CD4-positive, alpha-beta T cell treated with Interferon gamma for 1 hour (primary cell): ENCODE results near the gene FBXO9.
"Not testable (repeated sequence)": the region's sequence is repeated elsewhere in the genome, so short reads cannot be mapped to it uniquely, and the experiment has no call there.

Experiments used
- DNase-seq: peaks from one replicate; pipeline ENCODE4 v3.0.0-alpha.2; 2020

FBXO9 gene

DNA sequence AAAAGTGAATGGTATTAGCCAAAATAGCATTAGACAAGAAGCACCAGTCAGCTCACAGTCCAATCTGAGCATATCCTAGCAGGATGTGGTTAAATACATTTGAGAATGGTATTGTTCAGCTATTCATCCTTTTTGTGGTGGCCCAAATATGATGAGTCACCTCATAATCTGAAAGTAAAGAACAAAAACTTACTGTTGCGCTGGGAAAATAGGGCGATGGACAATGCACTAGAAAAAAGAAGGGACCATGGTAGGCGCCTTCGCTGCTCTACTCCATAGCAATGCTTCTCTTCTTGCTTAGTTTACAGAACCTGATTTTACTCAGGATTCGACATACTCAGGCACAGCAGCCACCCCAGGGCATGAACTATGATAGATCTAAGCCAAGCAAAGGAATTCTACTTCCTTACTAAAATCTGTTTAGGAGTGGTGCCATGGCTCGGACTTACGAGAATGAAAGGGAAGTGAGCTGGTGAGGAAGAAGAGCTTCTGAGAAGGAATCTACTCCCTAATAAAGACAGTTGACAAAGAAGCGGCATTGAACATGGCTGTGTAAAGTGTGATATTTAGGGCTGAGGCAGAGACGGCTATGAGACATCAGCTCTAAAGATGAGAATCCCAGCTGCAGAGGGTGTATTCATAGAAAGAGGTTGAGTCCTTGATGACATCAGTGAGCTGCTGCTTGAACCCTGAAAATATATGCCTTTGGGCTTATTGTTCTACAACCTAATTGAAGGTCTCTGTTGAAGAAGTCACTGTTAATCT lies 16.6 kb upstream of the FBXO9 start:
- DNase-seq, result no peak

- no peak for DNase-seq
Observed at GRCh38 chr6:53049415-53049814, 15.8 kb upstream of the FBXO9 start.

DNA sequence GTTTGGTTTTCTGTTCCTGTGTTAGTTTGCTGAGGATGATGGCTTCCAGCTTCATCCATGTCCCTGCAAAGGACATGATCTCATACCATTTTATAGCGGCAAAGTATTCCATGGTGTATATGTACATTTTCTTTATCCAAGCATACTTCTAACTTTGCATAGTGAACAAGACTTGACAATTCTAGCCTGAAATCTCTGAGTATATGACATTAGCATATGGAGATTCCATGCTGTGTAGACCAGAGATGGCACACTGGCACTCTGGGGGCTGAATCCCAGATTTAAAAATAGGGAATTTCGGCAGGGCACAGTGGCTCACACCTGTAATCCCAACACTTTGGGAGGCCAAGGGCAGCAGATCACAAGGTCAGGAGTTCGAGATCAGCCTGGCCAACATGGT lies 13.1 kb upstream of the FBXO9 start:
- DNase-seq, result not testable (repeated sequence)

DNA sequence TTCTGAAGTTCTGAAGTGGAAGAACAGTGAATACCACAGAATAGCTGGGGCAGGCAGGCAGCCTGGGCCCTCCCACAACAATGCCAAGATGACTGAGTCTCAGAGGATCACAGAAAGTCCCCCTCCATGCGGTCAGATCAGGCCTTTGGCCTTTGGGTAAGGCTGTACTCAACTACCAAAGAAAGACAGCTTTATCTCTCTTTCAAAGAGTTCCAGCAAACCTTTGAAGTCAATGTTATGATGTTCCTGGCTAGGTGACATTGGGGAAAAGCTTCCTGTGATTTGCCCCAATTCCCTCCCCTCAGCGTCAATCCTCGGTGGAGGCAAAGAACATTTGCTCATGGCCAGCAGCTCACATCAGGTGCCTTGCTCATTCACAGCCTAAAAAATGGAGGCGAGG lies 10.7 kb upstream of the FBXO9 start:
- DNase-seq, result no peak

- no peak for DNase-seq
Observed at GRCh38 chr6:53055873-53056272, 9.3 kb upstream of the FBXO9 start.

DNA sequence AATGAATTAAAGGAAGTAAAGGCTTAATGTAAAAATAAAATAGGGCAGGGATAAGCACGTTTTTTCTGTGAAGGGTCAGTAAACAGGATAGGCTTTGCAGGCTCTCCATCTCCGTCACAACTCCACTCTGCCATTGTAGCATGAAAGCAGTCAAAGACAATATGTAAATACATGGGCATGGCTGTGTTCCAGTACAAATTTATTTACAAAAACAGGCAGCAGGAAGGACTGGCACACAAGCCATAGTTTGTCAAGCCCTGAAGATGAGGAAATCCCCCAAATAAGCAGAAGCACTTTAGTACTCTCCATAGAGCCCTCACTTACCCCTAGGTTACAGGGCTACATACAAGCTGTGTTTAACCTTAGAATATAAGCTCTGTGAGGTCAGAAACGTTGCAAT lies 8.9 kb upstream of the FBXO9 start:
- DNase-seq, result no peak

DNA sequence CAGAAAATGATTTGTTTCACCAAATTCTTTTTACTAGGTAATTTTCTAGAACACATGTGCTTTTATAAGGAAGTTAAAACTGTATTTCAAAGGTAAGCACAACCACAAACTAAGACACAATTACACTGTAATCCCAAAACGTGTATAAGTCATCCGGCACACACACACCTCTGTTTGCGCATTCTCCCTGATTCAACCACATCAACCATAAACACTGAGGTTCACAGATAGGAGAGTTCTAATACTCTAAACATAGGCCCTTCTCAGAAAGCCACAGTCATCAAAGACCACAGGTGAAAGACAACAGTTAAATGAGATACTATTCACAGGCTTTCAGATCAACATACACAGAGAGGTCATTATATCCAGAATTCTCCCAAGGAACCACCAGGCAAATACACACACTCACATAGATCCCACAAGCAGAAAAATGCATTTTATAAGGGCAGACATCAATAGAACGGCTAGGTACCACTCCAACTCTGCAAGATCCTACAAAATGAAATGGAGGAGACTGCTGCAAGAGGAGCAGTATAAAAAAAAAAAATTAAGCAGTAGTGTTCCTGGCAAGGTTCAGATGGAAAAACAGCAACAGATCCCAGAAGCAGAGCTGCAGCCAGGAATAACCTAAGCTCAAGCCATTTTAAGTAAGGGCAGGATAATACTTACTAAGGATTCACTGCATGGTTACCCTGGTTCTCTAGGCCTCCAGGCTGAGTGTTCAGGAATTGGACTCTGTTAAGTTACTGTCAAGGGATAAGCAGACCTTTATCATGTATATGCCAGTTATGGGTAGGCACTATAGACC lies 6.6 kb upstream of the FBXO9 start:
- DNase-seq, result no peak

- no peak for DNase-seq
Observed at GRCh38 chr6:53059648-53060589, 5.3 kb upstream of the FBXO9 start.

DNA sequence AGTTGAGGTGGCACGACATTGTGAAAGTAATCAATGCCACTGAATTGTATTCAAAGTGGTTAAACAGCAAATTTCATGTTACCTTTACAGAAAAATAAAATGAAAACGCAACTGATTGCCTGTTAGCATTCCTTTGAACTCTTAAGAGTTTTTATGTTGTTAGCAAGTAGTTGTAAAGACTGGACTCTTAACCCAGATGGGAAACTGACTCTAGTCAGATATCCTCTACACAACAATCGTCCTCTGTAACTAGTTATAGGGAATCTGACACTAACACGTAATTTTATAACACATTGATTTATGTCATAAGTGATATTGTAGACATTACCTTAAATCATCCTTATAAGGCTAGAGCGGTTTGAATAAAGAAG lies 3.0 kb upstream of the FBXO9 start:
- no peak for DNase-seq

DNA sequence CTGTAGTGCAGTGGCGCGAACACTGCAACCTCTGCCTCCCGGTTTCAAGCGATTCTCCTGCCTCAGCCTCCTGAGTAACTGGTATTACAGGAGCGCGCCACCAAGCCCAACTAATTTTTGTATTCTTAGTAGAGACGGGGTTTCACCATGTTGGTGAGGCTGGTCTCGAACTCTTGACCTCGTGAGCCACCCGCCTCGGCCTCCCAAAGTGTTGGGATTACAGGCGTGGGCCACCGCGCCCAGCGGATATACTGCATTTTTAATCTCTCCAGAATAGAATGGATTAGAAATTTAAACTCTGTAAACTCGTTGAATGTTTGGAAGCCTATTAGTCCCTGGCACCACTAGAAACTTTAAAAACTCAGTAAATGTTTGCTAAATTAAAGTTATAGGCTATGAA lies 949 bp upstream of the FBXO9 start:
- DNase-seq, result not testable (repeated sequence)

- peak; percentile 95 for DNase-seq
Observed at GRCh38 chr6:53064726-53065265, 408 bp upstream of the FBXO9 start.

DNA sequence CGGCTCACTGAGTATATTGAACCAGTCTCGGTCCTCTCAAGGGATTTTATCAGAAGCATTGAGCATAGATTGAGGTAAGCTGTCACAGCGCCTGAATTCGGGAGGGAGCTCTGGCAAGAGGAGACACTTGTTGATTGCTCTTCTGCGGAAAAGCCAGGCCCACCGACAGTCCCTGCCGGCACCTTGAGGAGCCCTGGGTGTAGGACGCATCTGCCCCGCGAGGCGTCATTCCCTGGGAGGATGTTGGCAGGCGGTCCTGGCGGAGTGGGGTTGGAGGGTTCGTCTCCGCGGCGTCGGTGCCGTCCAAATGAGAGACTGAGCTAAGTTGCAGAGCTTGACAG lies 843 bp downstream of the FBXO9 start:
- DNase-seq, result no peak

DNA sequence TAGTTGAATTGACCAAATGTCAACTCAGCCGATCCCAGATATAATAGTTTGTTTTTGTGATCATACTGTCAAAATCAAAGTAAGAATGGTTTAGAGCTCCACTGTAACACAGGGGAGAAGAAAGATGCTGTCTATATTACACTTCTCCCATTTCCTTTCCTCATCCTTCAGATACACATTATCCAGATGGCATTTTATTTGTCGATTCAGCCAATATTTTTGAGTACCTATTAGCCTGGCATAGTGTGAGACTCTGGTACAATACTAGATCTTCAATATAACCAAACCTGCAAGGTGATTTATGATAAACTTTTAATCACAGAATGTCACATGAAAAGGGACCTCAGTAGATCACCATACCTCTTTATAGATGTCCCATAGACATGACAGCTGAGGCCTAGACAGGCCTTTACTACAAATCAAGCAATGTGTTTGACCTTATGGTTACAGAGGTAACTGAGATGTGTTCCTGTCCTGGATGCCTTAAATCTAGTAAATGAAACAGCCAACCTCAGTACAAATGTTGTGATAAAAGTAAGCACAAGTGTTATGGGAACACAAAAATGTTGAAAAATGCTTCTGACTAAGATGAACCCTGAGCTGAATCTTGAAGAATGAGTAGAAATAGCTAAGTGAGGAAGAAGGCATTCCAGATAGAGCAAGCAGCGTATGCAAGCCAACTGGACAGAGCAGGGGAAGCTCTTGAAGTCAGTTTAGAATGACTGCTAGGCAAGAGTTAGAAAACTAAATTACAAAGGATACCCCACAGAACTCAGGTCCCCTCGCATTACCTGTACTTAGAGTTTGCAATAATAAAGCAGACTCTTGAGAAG lies 1.9 kb downstream of the FBXO9 start:
- DNase-seq, result no peak

GRCh38 chr6:53067849-53068361 lies 2.7 kb downstream of the FBXO9 start:
- DNase-seq, result no peak

GRCh38 chr6:53069427-53069826 lies 4.2 kb downstream of the FBXO9 start:
- no peak for DNase-seq

GRCh38 chr6:53070806-53071205 lies 5.6 kb downstream of the FBXO9 start:
- no peak for DNase-seq

DNA sequence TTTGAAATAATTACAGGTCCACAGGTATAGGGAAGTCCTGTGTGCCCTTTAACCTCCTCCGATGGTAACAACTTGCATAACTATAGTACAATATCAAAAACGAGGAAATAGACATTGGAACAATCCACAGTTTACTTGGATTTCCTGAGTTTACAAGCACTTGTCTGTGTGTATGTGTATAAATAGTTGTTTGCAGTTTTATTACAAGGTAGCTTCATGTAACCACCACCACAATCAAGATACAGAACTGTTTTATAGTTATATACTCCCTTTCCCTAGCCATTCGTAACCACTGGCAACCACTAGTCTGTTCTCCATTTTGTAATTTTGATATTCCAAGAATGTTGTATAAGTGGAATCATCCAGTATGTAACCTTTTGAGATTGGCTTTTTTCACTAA lies 9.1 kb downstream of the FBXO9 start:
- no peak for DNase-seq

GRCh38 chr6:53080813-53081212 lies 15.6 kb downstream of the FBXO9 start:
- DNase-seq, result no peak

DNA sequence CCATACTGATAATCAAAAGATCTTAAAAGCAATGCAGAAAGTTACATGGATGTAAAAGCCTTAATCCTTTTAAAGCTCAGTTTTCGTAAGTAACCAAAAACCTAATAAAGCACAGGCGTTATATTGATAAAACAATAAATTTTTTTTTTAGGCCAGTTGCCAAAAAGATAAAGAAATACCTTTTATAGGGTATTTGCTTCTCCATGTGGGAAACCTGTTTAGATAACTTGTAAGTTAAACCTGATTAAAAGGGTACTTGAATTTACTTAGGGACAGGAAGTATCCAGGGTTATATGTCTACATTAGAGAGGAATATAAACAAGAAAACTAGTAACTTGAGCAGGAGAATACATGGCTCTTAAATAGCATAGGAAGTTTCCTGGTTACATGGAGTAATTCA lies 21.1 kb downstream of the FBXO9 start:
- no peak for DNase-seq

- no peak for DNase-seq
Observed at GRCh38 chr6:53089948-53090347, 24.7 kb downstream of the FBXO9 start.

- no peak for DNase-seq
Observed at GRCh38 chr6:53090576-53090975, 25.4 kb downstream of the FBXO9 start.

- no peak for DNase-seq
Observed at GRCh38 chr6:53095270-53095669, 30.1 kb downstream of the FBXO9 start.
